Stimulated activated CD8-positive, alpha-beta memory T cell treated with anti-CD3 and anti-CD28 coated beads, Interleukin-4, amount 100 ng/mL, for 1 hour (primary cell): ENCODE measurements around the gene ARL16.
"Not testable (repeated sequence)": the region's sequence is repeated elsewhere in the genome, so short reads cannot be mapped to it uniquely, and the experiment has no call there.

ENCODE experiments used
- DNase-seq, 2 donors: peaks; one replicate each; pipeline ENCODE4 v3.0.0-alpha.2; 2020; ENCODE audit warnings: low read depth in 2 of 2, low spot score in 1 of 2

Gene ARL16

GRCh38 chr17:81696218-81696941 lies 12.8 kb upstream of the ARL16 start:
- DNase-seq = no peak

GRCh38 chr17:81695801-81696200 lies 12.2 kb upstream of the ARL16 start:
- DNase-seq = no peak

DNA sequence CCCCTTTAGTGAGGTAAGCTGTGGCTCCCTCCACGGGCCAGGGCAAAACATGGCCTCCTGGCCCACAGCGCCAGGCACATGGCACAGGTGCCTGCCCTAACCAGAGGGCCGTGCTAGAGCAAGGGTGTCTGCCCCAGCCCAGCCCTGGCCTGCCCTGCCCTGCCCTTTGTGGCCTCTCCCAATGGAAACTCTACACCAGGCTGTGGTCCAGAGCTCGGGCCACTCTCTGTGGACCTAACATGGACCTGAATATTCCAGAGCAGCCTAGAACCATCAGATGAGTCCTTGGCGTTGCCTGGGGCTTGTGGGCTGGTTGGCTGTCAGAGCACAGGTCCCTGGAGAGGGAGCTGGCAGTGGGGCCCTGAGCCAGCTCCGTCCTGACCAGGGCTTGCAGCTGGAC lies 11.6 kb upstream of the ARL16 start:
- no peak for DNase-seq

GRCh38 chr17:81694810-81695209 lies 11.2 kb upstream of the ARL16 start:
- DNase-seq = no peak

GRCh38 chr17:81693509-81694210 lies 10.1 kb upstream of the ARL16 start:
- no peak for DNase-seq

DNA sequence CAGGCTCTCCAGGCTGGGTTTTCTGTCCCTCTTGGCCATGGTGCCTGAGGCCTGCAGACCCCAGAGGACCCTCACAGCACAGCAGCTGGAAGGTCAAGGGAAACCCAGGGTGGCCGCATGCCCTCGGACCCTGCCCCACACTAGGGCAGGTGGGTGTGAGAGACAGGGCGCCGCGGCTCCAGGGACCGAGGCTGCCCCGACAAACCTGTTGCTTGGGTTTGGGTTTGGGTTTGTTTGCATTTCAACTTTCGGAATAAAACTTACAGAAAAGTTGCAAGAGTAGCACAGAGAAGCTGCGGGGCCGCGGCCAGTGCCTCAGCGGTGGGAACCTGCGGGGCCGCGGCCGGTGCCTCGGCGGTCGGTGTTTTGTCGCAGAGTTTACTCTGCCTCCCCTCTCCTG lies 8.0 kb upstream of the ARL16 start:
- no peak for DNase-seq

DNA sequence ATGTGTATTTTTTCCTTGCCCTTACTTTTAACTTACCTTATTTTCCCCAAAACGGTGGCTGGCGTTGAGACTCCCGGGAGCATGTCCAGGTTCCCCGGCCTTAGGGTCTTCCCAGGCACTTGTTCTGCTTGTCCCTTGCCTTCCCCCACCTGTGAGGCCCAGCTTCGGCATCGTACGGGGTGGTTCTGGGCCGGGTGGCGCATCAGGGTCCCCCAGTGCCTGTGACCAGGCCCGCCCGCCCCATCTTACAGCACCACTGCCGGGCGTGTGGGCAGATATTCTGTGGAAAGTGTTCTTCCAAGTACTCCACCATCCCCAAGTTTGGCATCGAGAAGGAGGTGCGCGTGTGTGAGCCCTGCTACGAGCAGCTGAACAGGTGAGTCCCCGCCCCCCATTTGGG lies 7.6 kb upstream of the ARL16 start:
- no peak for DNase-seq

- DNase-seq = no peak
Measured at GRCh38 chr17:81690549-81690948, 7.0 kb upstream of the ARL16 start.

GRCh38 chr17:81690066-81690465 lies 6.5 kb upstream of the ARL16 start:
- DNase-seq = no peak

GRCh38 chr17:81688616-81689015 lies 5.0 kb upstream of the ARL16 start:
- no peak for DNase-seq

DNA sequence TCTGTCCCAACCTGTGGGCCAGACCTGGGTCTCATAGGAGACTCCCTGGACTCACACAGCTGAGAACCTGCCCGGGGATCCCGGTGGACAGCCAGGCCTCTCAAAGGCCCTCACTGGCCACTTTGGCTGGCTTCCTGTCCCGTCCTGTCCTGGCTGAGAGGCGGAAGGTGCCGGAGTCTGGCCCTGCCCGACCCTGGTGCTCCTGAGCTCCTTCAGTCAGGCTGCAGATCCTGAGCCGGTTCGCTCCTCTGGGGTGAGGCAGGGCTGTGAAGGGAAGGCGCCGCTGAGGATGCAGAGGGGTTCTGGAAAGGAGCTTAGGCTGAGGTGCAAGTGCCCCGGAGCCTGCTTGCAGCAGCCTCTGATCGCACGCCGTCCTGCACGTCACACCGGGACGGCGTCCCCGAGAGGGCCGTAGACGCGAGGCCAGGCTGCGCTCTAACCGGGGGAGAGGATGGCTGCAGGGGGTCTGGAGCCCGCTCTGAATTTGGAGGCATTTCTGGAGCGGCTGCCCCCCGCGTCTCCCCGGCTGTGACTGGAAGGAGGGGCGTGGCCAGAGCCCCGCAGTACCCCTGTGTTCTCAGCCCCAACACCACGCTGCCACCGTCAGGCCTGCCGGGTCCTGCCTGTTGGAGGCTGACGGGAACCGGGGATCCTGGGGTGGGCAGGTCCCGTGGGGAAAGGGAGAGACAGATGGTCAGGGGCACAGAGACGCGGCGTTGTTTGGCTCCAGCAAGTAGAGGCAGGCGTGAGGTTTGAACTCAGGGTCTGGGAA lies 4.4 kb upstream of the ARL16 start:
- no peak for DNase-seq

DNA sequence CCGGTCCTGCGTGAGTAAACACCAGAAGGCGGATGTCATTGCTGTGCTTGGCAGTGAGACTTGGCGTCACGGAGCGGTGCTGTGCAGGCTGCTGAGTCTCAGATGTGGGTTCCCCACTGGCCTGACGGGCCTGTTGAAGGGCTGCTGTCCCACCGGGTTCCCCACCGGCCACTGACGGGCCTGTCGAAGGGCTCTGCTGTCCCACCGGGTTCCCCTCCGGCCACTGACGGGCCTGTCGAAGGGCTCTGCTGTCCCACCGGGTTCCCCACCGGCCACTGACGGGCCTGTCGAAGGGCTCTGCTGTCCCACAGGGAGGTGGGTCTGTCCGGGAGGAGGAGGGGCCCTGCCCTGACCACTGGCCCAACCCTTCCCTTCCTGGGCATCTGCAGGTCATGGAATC lies 3.0 kb upstream of the ARL16 start:
- DNase-seq = no peak

GRCh38 chr17:81685108-81685507 lies 1.5 kb upstream of the ARL16 start:
- no peak for DNase-seq

GRCh38 chr17:81684442-81684911 lies 880 bp upstream of the ARL16 start:
- no peak for DNase-seq

- DNase-seq = no peak
Measured at GRCh38 chr17:81683208-81683583, 401 bp downstream of the ARL16 start.

DNA sequence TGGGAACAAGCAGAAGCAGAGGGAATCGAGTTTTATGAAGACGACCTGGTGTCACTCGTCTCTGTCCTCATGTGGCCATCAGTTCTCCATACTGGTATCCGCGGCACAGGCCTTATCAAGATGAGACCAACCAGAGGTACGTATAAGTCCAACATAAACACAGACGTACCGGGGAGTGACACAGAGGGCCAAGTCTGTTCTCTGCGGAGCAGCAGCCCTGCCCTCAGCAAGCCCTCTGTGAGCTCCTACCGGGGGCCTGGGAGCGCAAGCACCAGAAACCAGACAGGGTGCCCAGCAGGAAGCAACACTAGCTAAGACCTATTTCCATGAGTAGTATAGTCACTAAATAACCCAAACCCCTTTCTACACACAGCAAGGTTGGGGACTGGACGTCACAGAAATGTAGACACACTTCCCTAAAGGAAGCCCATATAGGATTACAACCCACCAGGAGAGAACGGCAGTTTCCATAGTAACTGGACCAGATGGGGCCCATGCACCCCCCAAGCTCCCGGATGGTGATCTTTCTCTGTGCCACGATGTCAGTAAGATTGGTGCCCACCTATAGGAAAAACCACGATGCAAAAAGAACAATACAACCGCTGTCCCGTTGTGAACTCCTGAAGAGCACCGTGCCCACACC lies 911 bp downstream of the ARL16 start:
- DNase-seq = no peak

DNA sequence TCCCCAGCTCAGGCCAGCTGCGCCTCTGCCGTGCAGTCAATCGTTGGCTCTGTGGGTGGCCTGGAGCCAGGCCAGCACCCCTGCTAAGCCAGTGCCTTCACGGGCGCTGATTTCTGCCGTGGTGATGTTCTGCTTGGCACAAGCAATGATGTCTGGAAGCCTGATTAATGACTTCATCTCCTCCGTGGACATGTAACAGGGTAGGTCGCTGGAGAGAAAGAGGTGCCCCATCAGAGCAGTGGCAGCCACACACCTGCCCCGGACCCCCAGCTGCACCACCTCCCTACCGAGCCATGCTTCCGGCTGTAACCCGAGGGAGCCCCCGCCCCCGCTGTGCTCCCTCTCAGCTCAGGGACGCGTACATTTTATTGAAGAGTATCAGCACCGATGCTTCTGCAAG lies 1.9 kb downstream of the ARL16 start:
- DNase-seq = no peak

DNA sequence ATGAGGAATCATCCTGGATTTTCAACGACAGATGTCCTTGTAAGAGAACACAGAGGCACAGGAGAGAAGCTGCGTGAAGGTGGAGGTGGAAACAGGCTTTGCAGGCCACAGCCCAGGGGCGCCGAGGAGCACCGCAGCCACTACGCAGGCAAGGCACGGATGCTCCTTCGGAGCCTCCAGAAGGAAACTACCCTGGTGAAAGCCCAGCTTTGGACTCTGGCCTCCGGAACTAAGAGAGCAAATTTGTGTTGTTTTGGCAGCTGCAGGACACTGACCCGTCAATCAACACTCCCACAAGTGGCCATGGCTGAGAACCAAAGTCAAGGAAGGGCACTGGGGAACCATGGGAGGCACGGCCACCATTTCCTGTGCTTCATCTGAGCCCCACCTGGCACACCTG lies 3.4 kb downstream of the ARL16 start:
- no peak for DNase-seq

- no peak for DNase-seq
Measured at GRCh38 chr17:81676906-81677305, 6.7 kb downstream of the ARL16 start.

- not testable (repeated sequence) for DNase-seq
Measured at GRCh38 chr17:81675515-81676221, 7.9 kb downstream of the ARL16 start.
